Ovary (tissue), 10 donors: Measurements from ENCODE around the gene PRKG2. TPM values are rescaled to one million over a fixed set of nuclear protein-coding genes. Genes with fewer than 3 reads are reported as not detected.

ENCODE experiments used
- DNase-seq, 5 donors: peaks; one replicate each; pipeline ENCODE4 v3.0.0-alpha.2; 2019 to 2020
- H3K27ac ChIP-seq, 2 donors: fragments of 200-600 bp; one replicate each; pipeline versions ENCODE4 v1.5.1 to v1.8.0; 2019 to 2022
- H3K27me3 ChIP-seq: fragments of 200-600 bp; one replicate; pipeline ENCODE4 v1.8.0; 2022
- H3K36me3 ChIP-seq: fragments of 200-600 bp; sonication (generic); one replicate; pipeline ENCODE4 v1.5.1; 2019
- H3K4me1 ChIP-seq: one replicate; pipeline ENCODE4 v1.8.1; 2013; ENCODE audit warnings: mild to moderate bottlenecking, moderate library complexity; ENCODE audit not compliant: insufficient read depth
- H3K4me3 ChIP-seq: fragments of 200-600 bp; sonication (generic); one replicate; pipeline ENCODE4 v1.5.1; 2017
- H3K9me3 ChIP-seq, 2 donors: fragments of 200-600 bp in 1 of 2; sonication (generic) in 1 of 2; one replicate each; pipeline versions ENCODE4 v1.5.1 to v1.8.1; 2013 to 2019; ENCODE audit warnings: mild to moderate bottlenecking in 1 of 2, moderate library complexity in 1 of 2
- CTCF ChIP-seq, 3 donors: fragments of 450-650 bp in 2 of 3; fragments of 200-600 bp in 1 of 3; IDR thresholded peaks; one replicate each; pipeline versions ENCODE4 v1.5.1 to v1.8.0; 2016 to 2022; ENCODE audit warnings: antibody characterized with exemption in 3 of 3, mild to moderate bottlenecking in 1 of 3
- EP300 ChIP-seq: sonication (generic); formaldehyde crosslinking; IDR thresholded peaks from one replicate; pipeline ENCODE4 v1.6.1; 2017; ENCODE audit warnings: antibody characterized with exemption
- POLR2A ChIP-seq: fragments of 450-650 bp; IDR thresholded peaks from one replicate; pipeline ENCODE4 v1.6.1; 2017; ENCODE audit warnings: antibody characterized with exemption, mild to moderate bottlenecking, moderate library complexity
- WGBS, 3 donors: extraction: QIAGEN DNeasy Blood & Tissue Kit in 1 of 3; methylation state at CpG; one replicate each; pipeline versions ENCODE4 v1.1.5 to v1.1.7; 2013 to 2017; 5-methylcytosine and 5-hydroxymethylcytosine counted together
- intact Hi-C, 4 donors: fragments of 100-400 bp; cut with DNase I; formaldehyde crosslinking; loops; one replicate each; pipeline versions ENCODE4 v1.11.0 to v1.15.1; 2022 to 2023
- long read RNA-seq, 3 donors: library from polyadenylated mRNA in 2 of 3; unstranded in 2 of 3; transcript quantifications; one replicate each; pipeline ENCODE4 v2.0.0 and lab custom pipeline, GENCODE V29; 2021 to 2026
- polyA plus RNA-seq, 2 donors: library from polyadenylated mRNA; stranded (reverse); fragments of 200-250 nt in 1 of 2; fragments of 350-450 nt in 1 of 2; fragmentation: Illumina TruSeq in 1 of 2; extraction: RNeasy Lipid Tissue Mini Kit (QIAGEN cat#74804) in 1 of 2; gene quantifications; one replicate each; pipeline ENCODE4 v1.2.3, GENCODE V29; 2013 to 2014
- total RNA-seq, 7 donors: library from RNA; depleted of rRNA in 2 of 7; stranded (reverse); fragments of >200 nt in 2 of 7; fragmentation: NEBNext Ultra II Directional in 3 of 7; extraction: Animal tissue kit (Norgen Biotek cat#: 25700) in 3 of 7; gene quantifications; one replicate each; pipeline versions ENCODE4 v1.1.0 to v1.2.4, GENCODE V29; 2016 to 2023
- donor health status: DM: no; HTN: no; CAD: no; lungs with moderate emphysema.
- donor health status: DM: no; HTN: no; CAD: no.
- donor health status: Bipolar disorder and iron deficiency.
- donor health status: DM: yes; HTN: yes; CAD: no.
- donor health status: DM: no; HTN: no; CAD: no.
- donor health status: DM: yes; HTN: yes; CAD: no.

Gene PRKG2
- total RNA-seq (under 1 TPM in 4 of 7 donors, not detected in 3; 0.08 to 0.60 (median 0.21) TPM), polyA plus RNA-seq (under 1 TPM; 0.13 to 0.15 TPM)
- long read RNA-seq, donor 1, result 0 reads
- long read RNA-seq, donor 2, result 0 reads
- long read RNA-seq, donor 3, partial matches to known transcripts, result 0 of 1 reads
- long read RNA-seq, donor 3, other reads (novel, unspliced or antisense), result 0 of 1 reads

GRCh38 chr4:81214881-81215868, at the start of gene PRKG2:
TSS of gene PRKG2 (minus strand) at chr4:81215222. CDS start at chr4:81205047, 10,175 bp downstream.
- WGBS, 3 donors, result 2% methylated on average over 58 to 75 of the region's 75 CpGs
- intact Hi-C loops, result no loop called here
- no peak within 1 kb of the TSS for H3K27ac ChIP-seq
- no peaks in the 10 kb centered on the region for H3K27me3 ChIP-seq
- peak within 1 kb of the TSS; percentile 23 for H3K4me3 ChIP-seq
- no peak for DNase-seq
- no peaks in the 10 kb centered on the region for H3K9me3 ChIP-seq
- H3K36me3 ChIP-seq, result no peaks in the 10 kb centered on the region
- peaks cover 5% of the 10 kb centered on the region for H3K4me1 ChIP-seq
- no peak for TF ChIP-seq POLR2A
- no peak for TF ChIP-seq CTCF (IDR thresholded peaks at IDR 0.05)
- no peak for TF ChIP-seq EP300

- no peak for TF ChIP-seq EP300
- TF ChIP-seq POLR2A, result no peak
- TF ChIP-seq CTCF (IDR thresholded peaks at IDR 0.05), result no peak
- Histone ChIP-seq H3K27me3 (no peaks in the 10 kb centered on the region), H3K4me1 (no peaks in the 10 kb centered on the region), H3K4me3 (no peak overlapping the region), H3K27ac (no peak overlapping the region), H3K36me3 (no peaks in the 10 kb centered on the region), H3K9me3 (no peaks in the 10 kb centered on the region)
- DNase-seq, result no peak
- 84 to 87% (median 84%) methylated on average over 10 of the region's 10 CpGs for WGBS, 3 donors
- intact Hi-C loops, result no loop called here
Observed at GRCh38 chr4:81260443-81261101, 45.5 kb upstream of the PRKG2 start.

- no peaks in the 10 kb centered on the region for H3K9me3 ChIP-seq
- H3K27me3 ChIP-seq, result no peaks in the 10 kb centered on the region
- no peak for TF ChIP-seq EP300
- TF ChIP-seq CTCF (IDR thresholded peaks at IDR 0.05), result no peak
- TF ChIP-seq POLR2A, result no peak
- intact Hi-C loops, result no loop called here
- no peaks in the 10 kb centered on the region for H3K4me1 ChIP-seq
- no peak overlapping the region for H3K4me3 ChIP-seq
- no peak for DNase-seq
- no peaks in the 10 kb centered on the region for H3K36me3 ChIP-seq
- no peak overlapping the region for H3K27ac ChIP-seq
Observed at GRCh38 chr4:81258841-81259550, 44.0 kb upstream of the PRKG2 start.

GRCh38 chr4:81257816-81258215, 42.8 kb upstream of the PRKG2 start:
- H3K9me3 ChIP-seq, result no peaks in the 10 kb centered on the region
- no peak for TF ChIP-seq POLR2A
- no peak for TF ChIP-seq EP300
- TF ChIP-seq CTCF (IDR thresholded peaks at IDR 0.05), result no peak
- H3K27me3 ChIP-seq, result no peaks in the 10 kb centered on the region
- no peak overlapping the region for H3K27ac ChIP-seq
- H3K4me3 ChIP-seq, result no peak overlapping the region
- no peaks in the 10 kb centered on the region for H3K4me1 ChIP-seq
- intact Hi-C loops, result no loop called here
- WGBS, 3 donors, result 87 to 95% (median 91%) methylated on average over 3 of the region's 3 CpGs
- no peaks in the 10 kb centered on the region for H3K36me3 ChIP-seq
- no peak for DNase-seq
